ENCODE results near the gene XYLB. TPM values are rescaled to one million over a fixed set of nuclear protein-coding genes. Genes with fewer than 3 reads are reported as not detected.

XYLB gene
- total RNA-seq, 1 experiment from 2014 or later, result 14.0 TPM

GRCh38 chr3:38396239-38396638 lies 49.7 kb downstream of the XYLB start:
- intact Hi-C loops (cut with micrococcal nuclease), result no loop called here
- Histone ChIP-seq H3K79me2 (ENCODE audit: insufficient read depth, low read length) (no peaks in the 10 kb centered on the region), H3K4me3 (replicated peaks in 1 of 2; ENCODE audit: low read depth in 1 of 2, low read length in 2 of 2) (no peak overlapping the region), H3K9me2 (ENCODE audit: insufficient read depth) (no peaks in the 10 kb centered on the region), H3K27me3 (ENCODE audit: insufficient read depth, low read length) (no peaks in the 10 kb centered on the region), H3K9ac (ENCODE audit: low read length) (no peak overlapping the region), H3K36me3 (ENCODE audit: control insufficient read depth in 1 of 2, insufficient read depth in 2 of 2, low read length in 2 of 2) (peaks cover 0 to 7% of the 10 kb centered on the region in 2 experiments; a peak in 3 of 4 replicates), H3K4me1 (ENCODE audit: control insufficient read depth in 1 of 2, insufficient read depth in 2 of 2, low read length in 2 of 2) (no peaks in the 10 kb centered on the region), H2AFZ (ENCODE audit: low read depth, low read length, poor library complexity, severe bottlenecking) (no peak overlapping the region), H3K9me3 (ENCODE audit: control insufficient read depth in 1 of 2, insufficient read depth in 1 of 2, low read depth in 1 of 2, low read length in 2 of 2) (no peaks in the 10 kb centered on the region), H3K4me2 (ENCODE audit: low read length) (no peak overlapping the region), H4K20me1 (ENCODE audit: insufficient read depth) (no peaks in the 10 kb centered on the region), H3K27ac (ENCODE audit: low read depth, low read length) (no peak overlapping the region)
- RAD21 ChIA-PET (ENCODE audit: low non-redundant PET in 1 of 2, low total read pairs in 2 of 2, uncharacterized antibody in 2 of 2, unreplicated experiment in 2 of 2), result no interaction called here
- DNase-seq (ENCODE audit: low read depth, low spot score) (no peak), ATAC-seq (no peak)
- no peak for TF ChIP-seq ZBTB33 (IDR thresholded peaks at IDR 0.05; ENCODE audit: extremely low read depth, insufficient replicate concordance, low read length)
- CTCF ChIA-PET, result no interaction called here
- POLR2A ChIA-PET, result no interaction called here
- BruUV-seq (replicated peaks), result no TSS peak

- intact Hi-C loops (cut with micrococcal nuclease), result no loop called here
- Histone ChIP-seq H3K9ac (ENCODE audit: low read length) (no peak overlapping the region), H3K36me3 (ENCODE audit: control insufficient read depth in 1 of 2, insufficient read depth in 2 of 2, low read length in 2 of 2) (peaks cover 3 to 7% of the 10 kb centered on the region in 2 experiments; a peak in 3 of 4 replicates), H3K9me2 (ENCODE audit: insufficient read depth) (no peaks in the 10 kb centered on the region), H3K4me3 (replicated peaks in 1 of 2; ENCODE audit: low read depth in 1 of 2, low read length in 2 of 2) (no peak overlapping the region), H3K9me3 (ENCODE audit: control insufficient read depth in 1 of 2, insufficient read depth in 1 of 2, low read depth in 1 of 2, low read length in 2 of 2) (no peaks in the 10 kb centered on the region), H3K4me2 (ENCODE audit: low read length) (no peak overlapping the region), H3K4me1 (ENCODE audit: control insufficient read depth in 1 of 2, insufficient read depth in 2 of 2, low read length in 2 of 2) (no peaks in the 10 kb centered on the region), H3K27me3 (ENCODE audit: insufficient read depth, low read length) (no peaks in the 10 kb centered on the region), H3K79me2 (ENCODE audit: insufficient read depth, low read length) (no peaks in the 10 kb centered on the region), H2AFZ (ENCODE audit: low read depth, low read length, poor library complexity, severe bottlenecking) (no peak overlapping the region), H4K20me1 (ENCODE audit: insufficient read depth) (no peaks in the 10 kb centered on the region), H3K27ac (ENCODE audit: low read depth, low read length) (no peak overlapping the region)
- BruUV-seq (replicated peaks), result no TSS peak
- ATAC-seq, result no peak
- TF ChIP-seq ELF1 (IDR thresholded peaks at IDR 0.05; ENCODE audit: borderline replicate concordance, low read depth), result no peak
- TF ChIP-seq RAD21 (IDR thresholded peaks at IDR 0.05; ENCODE audit: low read depth), result no peak
- no peak for TF ChIP-seq SIN3A (IDR thresholded peaks at IDR 0.05; ENCODE audit: low read depth)
- TF ChIP-seq MAX (IDR thresholded peaks at IDR 0.05), result no peak
- no peak for TF ChIP-seq REST (IDR thresholded peaks at IDR 0.05; ENCODE audit: low read depth)
- TF ChIP-seq POLR2AphosphoS5 (IDR thresholded peaks at IDR 0.05; ENCODE audit: low read depth, low read length), result no peak
- no peak for TF ChIP-seq JUND (IDR thresholded peaks at IDR 0.05)
- TF ChIP-seq POLR2A (IDR thresholded peaks at IDR 0.05; ENCODE audit: borderline replicate concordance, extremely low read depth, insufficient read depth, insufficient read length), result no peak
- no peak for TF ChIP-seq EZH2 (IDR thresholded peaks at IDR 0.05)
- no peak for TF ChIP-seq ATF3 (IDR thresholded peaks at IDR 0.05)
- ChIA-PET CTCF (no interaction called here), POLR2A (no interaction called here), RAD21 (ENCODE audit: low non-redundant PET in 1 of 2, low total read pairs in 2 of 2, uncharacterized antibody in 2 of 2, unreplicated experiment in 2 of 2) (no interaction called here)
- no peak for DNase-seq (ENCODE audit: low read depth, low spot score)
Observed at GRCh38 chr3:38396861-38397260, 50.3 kb downstream of the XYLB start.
